WTC11 (cell line): ENCODE data around the gene AMPD1. TPM values are rescaled to one million over a fixed set of nuclear protein-coding genes. Genes with fewer than 3 reads are reported as not detected.

ENCODE experiments used
- ATAC-seq: fragments of 200-7000 bp; cut with Tn5 transposase; 2 replicates; pipeline ENCODE4 v1.10.0; 2021; ENCODE audit warnings: mild to moderate bottlenecking, moderate library complexity
- CTCF ChIA-PET: fragments of 300-600 bp; sonication (Branson Sonifier 250); formaldehyde crosslinking; loops from one replicate; lab custom pipeline; 2021; ENCODE audit warnings: antibody characterized with exemption; lab: Charles Lee
- POLR2A ChIA-PET: fragments of 350-600 bp; sonication (Branson Sonifier 250); formaldehyde crosslinking; loops from one replicate; lab custom pipeline; 2021; ENCODE audit warnings: antibody characterized with exemption; lab: Charles Lee
- DNase-seq: peaks from one replicate; pipeline ENCODE4 v3.0.0; 2021; ENCODE audit warnings: low spot score
- H3K27ac Mint-ChIP-seq: 2 replicates; pipeline ENCODE4 v1.8.0; 2021; ENCODE audit warnings: mixed read lengths
- H3K27me3 Mint-ChIP-seq: 2 replicates; pipeline ENCODE4 v1.8.0; 2021; ENCODE audit warnings: low read depth, mild to moderate bottlenecking, moderate library complexity, mixed read lengths
- H3K36me3 Mint-ChIP-seq: 2 replicates; pipeline ENCODE4 v1.8.0; 2021; ENCODE audit warnings: mixed read lengths
- H3K4me1 Mint-ChIP-seq: 2 replicates; pipeline ENCODE4 v1.8.0; 2022; ENCODE audit warnings: mixed read lengths
- H3K4me3 Mint-ChIP-seq: 2 replicates; pipeline ENCODE4 v1.8.0; 2021; ENCODE audit warnings: mild to moderate bottlenecking, moderate library complexity, mixed read lengths
- H3K9me3 Mint-ChIP-seq: 2 replicates; pipeline ENCODE4 v1.8.0; 2021; ENCODE audit warnings: mixed read lengths
- ATF1 ChIP-seq: sonication (generic); formaldehyde crosslinking; IDR thresholded peaks from 2 replicates; pipeline ENCODE4 v1.8.1; 2023; ENCODE audit warnings: mild to moderate bottlenecking, moderate library complexity, missing genetic modification reagents
- ETV6 ChIP-seq: sonication (generic); formaldehyde crosslinking; IDR thresholded peaks from 2 replicates; pipeline ENCODE4 v1.8.1; 2022; ENCODE audit warnings: mild to moderate bottlenecking, missing genetic modification reagents
- IRF2 ChIP-seq: sonication (generic); formaldehyde crosslinking; IDR thresholded peaks from 2 replicates; pipeline ENCODE4 v1.8.0; 2022; ENCODE audit warnings: low read depth, missing genetic modification reagents, borderline replicate concordance
- NFE2L1 ChIP-seq: sonication (generic); formaldehyde crosslinking; IDR thresholded peaks from 2 replicates; pipeline ENCODE4 v1.8.1; 2023; ENCODE audit warnings: missing genetic modification reagents
- NFYB ChIP-seq: sonication (generic); formaldehyde crosslinking; conservative IDR thresholded peaks from 2 replicates; pipeline ENCODE4 v1.8.0; 2022; ENCODE audit warnings: low read depth, missing genetic modification reagents
- NR2C2 ChIP-seq: sonication (generic); formaldehyde crosslinking; IDR thresholded peaks from 2 replicates; pipeline ENCODE4 v1.8.0; 2022; ENCODE audit warnings: mild to moderate bottlenecking, missing genetic modification reagents
- PRRX2 ChIP-seq: fragments of 250-450 bp; sonication (Bioruptor Pico); IDR thresholded peaks from 2 replicates; pipeline ENCODE4 v1.8.0; 2021; ENCODE audit warnings: mild to moderate bottlenecking
- TCF7 ChIP-seq: sonication (generic); formaldehyde crosslinking; IDR thresholded peaks from 2 replicates; pipeline ENCODE4 v1.8.0; 2022; ENCODE audit warnings: mild to moderate bottlenecking, low read depth, missing genetic modification reagents, moderate library complexity
- TEAD1 ChIP-seq: sonication (generic); formaldehyde crosslinking; IDR thresholded peaks from 2 replicates; pipeline ENCODE4 v1.8.0; 2022; ENCODE audit warnings: mild to moderate bottlenecking, missing genetic modification reagents
- ZNF121 ChIP-seq: sonication (generic); formaldehyde crosslinking; IDR thresholded peaks from 2 replicates; pipeline ENCODE4 v1.8.0; 2023; ENCODE audit warnings: missing genetic modification reagents
- ZNF219 ChIP-seq: sonication (generic); formaldehyde crosslinking; IDR thresholded peaks from 2 replicates; pipeline ENCODE4 v1.8.0; 2023; ENCODE audit warnings: missing genetic modification reagents, mild to moderate bottlenecking, borderline replicate concordance
- ZNF232 ChIP-seq: sonication (generic); formaldehyde crosslinking; IDR thresholded peaks from 2 replicates; pipeline ENCODE4 v1.8.0; 2022; ENCODE audit warnings: mild to moderate bottlenecking, missing genetic modification reagents
- ZNF396 ChIP-seq: fragments of 250-450 bp; sonication (Bioruptor Pico); IDR thresholded peaks from 2 replicates; pipeline ENCODE4 v1.8.0; 2021; ENCODE audit warnings: mild to moderate bottlenecking, moderate library complexity, borderline replicate concordance
- ZNF416 ChIP-seq: fragments of 250-450 bp; sonication (Bioruptor Pico); IDR thresholded peaks from 2 replicates; pipeline ENCODE4 v1.9.0; 2021; ENCODE audit warnings: mild to moderate bottlenecking, inconsistent platforms
- total RNA-seq: library from RNA; stranded (reverse); gene quantifications from 3 replicates; pipeline ENCODE4 v1.2.3, GENCODE V29; 2021
- TF ChIP-seq, protein P1 (sequence below): fragments of 200-600 bp; IDR thresholded peaks from 2 replicates; pipeline ENCODE4 v1.8.0; 2022; ENCODE audit warnings: antibody characterized with exemption
- TF ChIP-seq, protein P2 (sequence below): sonication (generic); formaldehyde crosslinking; IDR thresholded peaks from 2 replicates; pipeline ENCODE4 v1.8.1; 2023; ENCODE audit warnings: mild to moderate bottlenecking, moderate library complexity, missing genetic modification reagents
- TF ChIP-seq, protein P3 (sequence below): sonication (generic); formaldehyde crosslinking; IDR thresholded peaks from 2 replicates; pipeline ENCODE4 v1.8.1; 2022; ENCODE audit warnings: mild to moderate bottlenecking, moderate library complexity, missing genetic modification reagents
- TF ChIP-seq, protein P4 (sequence below): sonication (generic); formaldehyde crosslinking; IDR thresholded peaks from 2 replicates; pipeline ENCODE4 v1.8.1; 2023; ENCODE audit warnings: mild to moderate bottlenecking, missing genetic modification reagents
- TF ChIP-seq, protein P5 (sequence below): sonication (generic); formaldehyde crosslinking; IDR thresholded peaks from 2 replicates; pipeline ENCODE4 v1.8.0; 2023; ENCODE audit warnings: missing genetic modification reagents
- TF ChIP-seq, protein P6 (sequence below): sonication (generic); formaldehyde crosslinking; conservative IDR thresholded peaks from 2 replicates; pipeline ENCODE4 v1.8.1; 2022; ENCODE audit warnings: mild to moderate bottlenecking, missing genetic modification reagents

The AMPD1 gene
- total RNA-seq, 1 experiment from 2014 or later = not detected

DNA sequence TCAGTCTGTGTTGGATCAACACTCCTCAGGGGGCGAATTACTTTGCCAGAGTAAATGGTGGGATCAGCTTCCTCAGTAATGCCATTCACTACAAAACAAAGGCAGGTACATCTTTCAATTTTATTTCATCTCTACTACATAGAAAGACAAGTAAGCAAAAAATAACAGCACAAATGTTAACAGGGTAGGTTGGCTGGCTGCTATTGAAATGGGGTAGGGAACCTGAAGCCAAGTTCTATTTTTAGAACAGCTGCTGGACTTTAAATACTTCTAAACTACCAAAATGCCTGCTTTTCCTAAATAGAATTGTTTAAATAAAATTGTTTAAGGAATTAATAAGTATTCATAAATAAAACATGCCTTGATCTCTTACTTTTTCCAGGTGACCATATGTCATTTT, 28.6 kb upstream of the AMPD1 start:
- H3K27ac Mint-ChIP-seq = no peak overlapping the region
- ChIA-PET POLR2A (no interaction called here), CTCF (no interaction called here)
- H3K27me3 Mint-ChIP-seq = no peaks in the 10 kb centered on the region
- H3K9me3 Mint-ChIP-seq = no peaks in the 10 kb centered on the region
- peaks cover 90% of the 10 kb centered on the region for H3K36me3 Mint-ChIP-seq
- no peak for DNase-seq
- TF ChIP-seq NFYB (CRISPR knock-in tag) (no peak), NFE2L1 (no peak), ETV6 (CRISPR knock-in tag) (no peak), TEAD1 (CRISPR knock-in tag) (no peak), PRRX2 (CRISPR knock-in tag) (no peak), ZNF416 (CRISPR knock-in tag) (no peak), ZNF219 (CRISPR knock-in tag) (no peak), ZNF232 (CRISPR knock-in tag) (no peak), TCF7 (CRISPR knock-in tag) (no peak), ATF1 (CRISPR knock-in tag) (no peak), IRF2 (no peak), NR2C2 (CRISPR knock-in tag) (no peak)
- TF ChIP-seq, protein P1, sequence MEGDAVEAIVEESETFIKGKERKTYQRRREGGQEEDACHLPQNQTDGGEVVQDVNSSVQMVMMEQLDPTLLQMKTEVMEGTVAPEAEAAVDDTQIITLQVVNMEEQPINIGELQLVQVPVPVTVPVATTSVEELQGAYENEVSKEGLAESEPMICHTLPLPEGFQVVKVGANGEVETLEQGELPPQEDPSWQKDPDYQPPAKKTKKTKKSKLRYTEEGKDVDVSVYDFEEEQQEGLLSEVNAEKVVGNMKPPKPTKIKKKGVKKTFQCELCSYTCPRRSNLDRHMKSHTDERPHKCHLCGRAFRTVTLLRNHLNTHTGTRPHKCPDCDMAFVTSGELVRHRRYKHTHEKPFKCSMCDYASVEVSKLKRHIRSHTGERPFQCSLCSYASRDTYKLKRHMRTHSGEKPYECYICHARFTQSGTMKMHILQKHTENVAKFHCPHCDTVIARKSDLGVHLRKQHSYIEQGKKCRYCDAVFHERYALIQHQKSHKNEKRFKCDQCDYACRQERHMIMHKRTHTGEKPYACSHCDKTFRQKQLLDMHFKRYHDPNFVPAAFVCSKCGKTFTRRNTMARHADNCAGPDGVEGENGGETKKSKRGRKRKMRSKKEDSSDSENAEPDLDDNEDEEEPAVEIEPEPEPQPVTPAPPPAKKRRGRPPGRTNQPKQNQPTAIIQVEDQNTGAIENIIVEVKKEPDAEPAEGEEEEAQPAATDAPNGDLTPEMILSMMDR = no peak
- TF ChIP-seq, protein P2, sequence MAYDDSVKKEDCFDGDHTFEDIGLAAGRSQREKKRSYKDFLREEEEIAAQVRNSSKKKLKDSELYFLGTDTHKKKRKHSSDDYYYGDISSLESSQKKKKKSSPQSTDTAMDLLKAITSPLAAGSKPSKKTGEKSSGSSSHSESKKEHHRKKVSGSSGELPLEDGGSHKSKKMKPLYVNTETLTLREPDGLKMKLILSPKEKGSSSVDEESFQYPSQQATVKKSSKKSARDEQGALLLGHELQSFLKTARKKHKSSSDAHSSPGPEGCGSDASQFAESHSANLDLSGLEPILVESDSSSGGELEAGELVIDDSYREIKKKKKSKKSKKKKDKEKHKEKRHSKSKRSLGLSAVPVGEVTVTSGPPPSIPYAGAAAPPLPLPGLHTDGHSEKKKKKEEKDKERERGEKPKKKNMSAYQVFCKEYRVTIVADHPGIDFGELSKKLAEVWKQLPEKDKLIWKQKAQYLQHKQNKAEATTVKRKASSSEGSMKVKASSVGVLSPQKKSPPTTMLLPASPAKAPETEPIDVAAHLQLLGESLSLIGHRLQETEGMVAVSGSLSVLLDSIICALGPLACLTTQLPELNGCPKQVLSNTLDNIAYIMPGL (CRISPR knock-in tag) = no peak
- TF ChIP-seq, protein P3, sequence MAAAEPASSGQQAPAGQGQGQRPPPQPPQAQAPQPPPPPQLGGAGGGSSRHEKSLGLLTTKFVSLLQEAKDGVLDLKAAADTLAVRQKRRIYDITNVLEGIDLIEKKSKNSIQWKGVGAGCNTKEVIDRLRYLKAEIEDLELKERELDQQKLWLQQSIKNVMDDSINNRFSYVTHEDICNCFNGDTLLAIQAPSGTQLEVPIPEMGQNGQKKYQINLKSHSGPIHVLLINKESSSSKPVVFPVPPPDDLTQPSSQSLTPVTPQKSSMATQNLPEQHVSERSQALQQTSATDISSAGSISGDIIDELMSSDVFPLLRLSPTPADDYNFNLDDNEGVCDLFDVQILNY (CRISPR knock-in tag) = no peak
- TF ChIP-seq, protein P4, sequence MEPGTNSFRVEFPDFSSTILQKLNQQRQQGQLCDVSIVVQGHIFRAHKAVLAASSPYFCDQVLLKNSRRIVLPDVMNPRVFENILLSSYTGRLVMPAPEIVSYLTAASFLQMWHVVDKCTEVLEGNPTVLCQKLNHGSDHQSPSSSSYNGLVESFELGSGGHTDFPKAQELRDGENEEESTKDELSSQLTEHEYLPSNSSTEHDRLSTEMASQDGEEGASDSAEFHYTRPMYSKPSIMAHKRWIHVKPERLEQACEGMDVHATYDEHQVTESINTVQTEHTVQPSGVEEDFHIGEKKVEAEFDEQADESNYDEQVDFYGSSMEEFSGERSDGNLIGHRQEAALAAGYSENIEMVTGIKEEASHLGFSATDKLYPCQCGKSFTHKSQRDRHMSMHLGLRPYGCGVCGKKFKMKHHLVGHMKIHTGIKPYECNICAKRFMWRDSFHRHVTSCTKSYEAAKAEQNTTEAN = no peak
- no peak overlapping the region for H3K4me3 Mint-ChIP-seq
- ATAC-seq = no peak
- no peaks in the 10 kb centered on the region for H3K4me1 Mint-ChIP-seq

DNA sequence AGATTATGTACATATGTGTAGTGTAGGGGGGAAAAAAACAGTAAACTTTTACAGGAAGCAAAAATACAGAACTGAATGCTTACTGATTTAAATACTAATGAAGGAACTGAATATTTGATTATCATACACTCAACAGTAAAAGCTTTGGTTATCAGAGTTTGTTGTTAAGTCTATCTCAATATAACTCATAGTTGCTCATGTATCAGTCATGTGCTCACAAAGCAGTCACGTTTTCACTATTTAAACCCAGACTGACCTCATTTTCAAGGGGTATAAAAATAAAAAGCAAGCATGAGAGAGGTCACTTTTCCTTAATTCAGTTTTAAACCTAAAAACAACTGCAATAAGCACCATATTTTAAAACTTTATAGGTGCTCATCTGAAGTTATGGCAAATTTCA, 28.1 kb upstream of the AMPD1 start:
- no peak for ATAC-seq
- Mint-ChIP-seq H3K4me1 (no peaks in the 10 kb centered on the region), H3K36me3 (peaks cover 92% of the 10 kb centered on the region), H3K27ac (peak overlapping the region; percentile 67; the same call in 1 of the 2 replicates), H3K27me3 (no peaks in the 10 kb centered on the region), H3K9me3 (no peaks in the 10 kb centered on the region), H3K4me3 (no peak overlapping the region)
- TF ChIP-seq NFYB (CRISPR knock-in tag) (no peak), ZNF396 (no peak), ZNF121 (CRISPR knock-in tag) (no peak)
- TF ChIP-seq, protein P5, sequence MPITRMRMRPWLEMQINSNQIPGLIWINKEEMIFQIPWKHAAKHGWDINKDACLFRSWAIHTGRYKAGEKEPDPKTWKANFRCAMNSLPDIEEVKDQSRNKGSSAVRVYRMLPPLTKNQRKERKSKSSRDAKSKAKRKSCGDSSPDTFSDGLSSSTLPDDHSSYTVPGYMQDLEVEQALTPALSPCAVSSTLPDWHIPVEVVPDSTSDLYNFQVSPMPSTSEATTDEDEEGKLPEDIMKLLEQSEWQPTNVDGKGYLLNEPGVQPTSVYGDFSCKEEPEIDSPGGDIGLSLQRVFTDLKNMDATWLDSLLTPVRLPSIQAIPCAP (CRISPR knock-in tag) = no peak
- TF ChIP-seq, protein P6, sequence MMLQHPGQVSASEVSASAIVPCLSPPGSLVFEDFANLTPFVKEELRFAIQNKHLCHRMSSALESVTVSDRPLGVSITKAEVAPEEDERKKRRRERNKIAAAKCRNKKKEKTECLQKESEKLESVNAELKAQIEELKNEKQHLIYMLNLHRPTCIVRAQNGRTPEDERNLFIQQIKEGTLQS (CRISPR knock-in tag) = no peak
- no peak for DNase-seq
- POLR2A ChIA-PET = no interaction called here
- CTCF ChIA-PET = no interaction called here
